HL-60 (cell line): ENCODE results near the gene MCCC1.

Experiments used
- CTCF ChIP-seq: IDR thresholded peaks from one replicate; pipeline ENCODE4 v1.5.1; 2011; ENCODE audit warnings: low read length, control low read depth, inconsistent platforms; ENCODE audit not compliant: insufficient read depth
- GABPA ChIP-seq: IDR thresholded peaks from 2 replicates; pipeline ENCODE4 v1.6.1; 2012; ENCODE audit warnings: low read depth
- POLR2AphosphoS5 ChIP-seq: IDR thresholded peaks from 2 replicates; pipeline ENCODE4 v1.6.1; 2012; ENCODE audit warnings: low read depth
- REST ChIP-seq: IDR thresholded peaks from 2 replicates; pipeline ENCODE4 v1.6.1; 2012; ENCODE audit warnings: low read depth; ENCODE audit not compliant: insufficient replicate concordance
- SPI1 ChIP-seq: IDR thresholded peaks from 2 replicates; pipeline ENCODE4 v1.6.1; 2012; ENCODE audit warnings: low read depth, mild to moderate bottlenecking, borderline replicate concordance

- TF ChIP-seq POLR2AphosphoS5 (no peak), CTCF (no peak), REST (no peak), SPI1 (no peak), GABPA (no peak)
These were observed 29.4 kb upstream of the MCCC1 start for GRCh38 chr3:183128709-183129108.
